ENCODE data around the gene GRID1. TPM values are rescaled to one million over a fixed set of nuclear protein-coding genes. Genes with fewer than 3 reads are reported as not detected.
"Not testable (repeated sequence)": the region's sequence is repeated elsewhere in the genome, so short reads cannot be mapped to it uniquely, and the experiment has no call there.

Gene GRID1
- total RNA-seq, 1 donor, result not detected

DNA sequence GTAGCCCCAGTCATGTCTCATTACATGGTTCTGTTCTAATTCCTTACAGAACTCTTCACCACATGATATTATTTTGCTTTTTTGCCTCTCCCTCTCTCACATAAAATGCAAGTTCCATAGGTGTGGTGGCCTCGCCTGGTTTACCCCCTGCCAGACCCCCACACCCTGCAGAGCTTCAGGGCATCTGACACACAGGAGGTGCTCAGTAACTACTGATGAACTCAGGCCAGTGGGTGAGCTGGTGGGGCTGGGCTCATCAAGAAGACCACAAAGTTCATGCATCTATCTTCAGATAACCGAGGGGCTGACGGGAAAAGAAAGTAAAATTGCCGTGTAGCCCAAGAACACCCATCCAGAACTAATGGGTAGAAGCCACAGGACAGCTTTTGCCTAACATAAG lies 253.1 kb downstream of the GRID1 start:
- DNase-seq (ENCODE audit: low read depth), result no peak
- H3K4me3 ChIP-seq (ENCODE audit: low read depth, low read length), result no peak overlapping the region
- TF ChIP-seq, protein P1, sequence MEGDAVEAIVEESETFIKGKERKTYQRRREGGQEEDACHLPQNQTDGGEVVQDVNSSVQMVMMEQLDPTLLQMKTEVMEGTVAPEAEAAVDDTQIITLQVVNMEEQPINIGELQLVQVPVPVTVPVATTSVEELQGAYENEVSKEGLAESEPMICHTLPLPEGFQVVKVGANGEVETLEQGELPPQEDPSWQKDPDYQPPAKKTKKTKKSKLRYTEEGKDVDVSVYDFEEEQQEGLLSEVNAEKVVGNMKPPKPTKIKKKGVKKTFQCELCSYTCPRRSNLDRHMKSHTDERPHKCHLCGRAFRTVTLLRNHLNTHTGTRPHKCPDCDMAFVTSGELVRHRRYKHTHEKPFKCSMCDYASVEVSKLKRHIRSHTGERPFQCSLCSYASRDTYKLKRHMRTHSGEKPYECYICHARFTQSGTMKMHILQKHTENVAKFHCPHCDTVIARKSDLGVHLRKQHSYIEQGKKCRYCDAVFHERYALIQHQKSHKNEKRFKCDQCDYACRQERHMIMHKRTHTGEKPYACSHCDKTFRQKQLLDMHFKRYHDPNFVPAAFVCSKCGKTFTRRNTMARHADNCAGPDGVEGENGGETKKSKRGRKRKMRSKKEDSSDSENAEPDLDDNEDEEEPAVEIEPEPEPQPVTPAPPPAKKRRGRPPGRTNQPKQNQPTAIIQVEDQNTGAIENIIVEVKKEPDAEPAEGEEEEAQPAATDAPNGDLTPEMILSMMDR (IDR thresholded peaks at IDR 0.05; ENCODE audit: insufficient read depth, low read length), result no peak

DNA sequence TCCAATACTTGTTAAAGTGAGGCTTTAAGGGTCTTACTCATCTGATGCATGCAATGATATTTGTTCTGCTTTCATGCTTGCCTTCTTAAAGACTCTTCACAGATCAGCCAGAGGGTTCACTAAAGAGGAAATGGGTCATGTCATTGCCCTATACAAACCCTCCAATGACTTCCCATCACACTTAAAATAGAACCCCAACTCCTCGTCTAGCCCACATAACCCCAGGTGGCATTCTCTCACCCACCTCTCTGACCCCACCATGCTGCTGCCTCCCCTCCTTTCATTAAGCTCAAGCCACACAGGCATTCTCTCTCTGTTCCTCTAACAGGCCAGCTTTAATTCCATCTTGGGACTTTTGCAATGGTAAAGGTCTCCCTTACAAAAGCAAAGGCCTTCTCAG lies 253.6 kb downstream of the GRID1 start:
- no peak overlapping the region for H3K4me3 ChIP-seq (ENCODE audit: low read depth, low read length)
- TF ChIP-seq, protein P1 (IDR thresholded peaks at IDR 0.05; ENCODE audit: insufficient read depth, low read length), result no peak
- DNase-seq (ENCODE audit: low read depth), result no peak

DNA sequence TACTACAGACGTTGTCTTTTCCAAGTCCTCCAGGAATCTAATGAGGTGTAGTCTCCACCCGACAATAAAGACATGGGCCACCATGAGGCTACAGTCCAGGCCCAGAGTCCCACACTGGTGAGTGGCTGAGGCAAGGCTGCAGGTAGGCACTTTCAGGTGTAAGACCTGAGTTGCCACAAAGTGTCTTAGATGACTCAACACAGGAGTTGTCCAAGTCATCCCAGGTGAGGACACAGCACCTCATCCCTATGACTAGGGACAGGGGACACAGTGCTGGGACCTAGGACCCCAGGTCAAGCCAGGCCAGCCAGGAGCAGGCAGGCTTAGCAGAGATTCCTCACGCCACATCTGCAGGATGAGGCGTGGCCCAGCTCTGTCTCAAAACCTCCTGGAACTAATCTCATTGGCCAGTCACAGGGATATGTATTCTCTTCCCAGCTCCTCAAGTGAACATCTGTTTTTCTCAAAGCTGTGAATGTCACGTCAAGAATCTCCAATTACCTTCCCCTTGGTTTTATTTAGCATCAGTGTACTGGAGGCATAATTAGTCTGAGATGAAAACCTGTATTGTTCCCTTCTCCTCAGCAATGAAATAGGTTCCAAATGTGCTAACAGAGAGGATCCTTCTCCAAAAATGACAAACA lies 254.6 kb downstream of the GRID1 start:
- H3K4me3 ChIP-seq (ENCODE audit: low read depth, low read length), result no peak overlapping the region
- TF ChIP-seq, protein P1 (IDR thresholded peaks at IDR 0.05; ENCODE audit: insufficient read depth, low read length), result no peak
- DNase-seq (ENCODE audit: low read depth), result no peak

DNA sequence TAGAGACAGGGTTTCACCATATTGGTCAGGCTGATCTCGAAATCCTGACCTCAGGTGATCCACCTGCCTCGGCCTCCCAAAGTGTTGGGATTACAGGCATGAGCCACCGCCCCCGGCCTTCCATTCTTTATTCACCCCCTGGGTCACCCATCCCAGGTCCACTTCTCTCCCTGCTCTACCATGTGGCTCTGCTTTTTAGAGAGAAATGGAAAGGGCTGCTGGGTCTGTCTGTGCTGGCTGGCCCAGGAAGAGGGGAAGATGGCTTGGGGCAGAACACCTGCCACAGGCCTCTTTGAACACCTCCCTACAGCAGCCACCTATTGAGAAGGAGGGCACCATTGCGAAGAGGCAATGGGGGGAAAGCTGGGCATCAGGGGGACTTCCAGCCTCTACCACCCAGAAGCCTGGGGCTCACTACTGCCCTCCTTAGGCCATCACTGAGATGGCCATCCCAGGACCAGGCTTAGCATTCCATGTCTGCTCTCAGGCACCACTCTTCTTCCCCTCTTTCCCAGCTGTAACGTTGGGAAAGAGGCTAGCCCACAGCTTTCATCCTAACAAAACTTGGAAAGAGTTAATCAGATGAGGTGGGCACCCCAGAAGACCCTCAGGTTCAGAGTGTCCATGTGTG lies 256.3 kb downstream of the GRID1 start:
- TF ChIP-seq, protein P1 (IDR thresholded peaks at IDR 0.05; ENCODE audit: insufficient read depth, low read length), result no peak
- no peak overlapping the region for H3K4me3 ChIP-seq (ENCODE audit: low read depth, low read length)
- DNase-seq (ENCODE audit: low read depth), result no peak

DNA sequence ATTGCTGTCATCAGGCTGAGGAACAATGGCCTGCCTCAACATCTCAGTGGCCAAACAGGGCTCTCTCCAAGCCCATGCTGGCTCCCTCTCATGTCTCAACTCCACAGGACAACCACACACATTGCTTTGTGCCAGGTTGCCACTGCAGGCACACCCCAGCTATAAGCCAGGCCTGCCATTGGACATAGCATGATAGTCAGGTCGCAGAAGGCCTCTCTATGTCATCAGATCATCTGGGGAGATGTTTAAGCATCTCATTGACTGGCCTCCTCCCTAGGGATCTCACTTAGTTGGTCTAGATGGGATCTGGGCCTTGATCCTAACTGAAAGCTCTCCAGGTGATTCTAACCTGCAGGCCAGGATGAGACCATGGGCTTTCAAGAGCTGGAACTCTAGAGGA lies 257.2 kb downstream of the GRID1 start:
- no peak overlapping the region for H3K4me3 ChIP-seq (ENCODE audit: low read depth, low read length)
- TF ChIP-seq, protein P1 (IDR thresholded peaks at IDR 0.05; ENCODE audit: insufficient read depth, low read length), result no peak
- no peak for DNase-seq (ENCODE audit: low read depth)

DNA sequence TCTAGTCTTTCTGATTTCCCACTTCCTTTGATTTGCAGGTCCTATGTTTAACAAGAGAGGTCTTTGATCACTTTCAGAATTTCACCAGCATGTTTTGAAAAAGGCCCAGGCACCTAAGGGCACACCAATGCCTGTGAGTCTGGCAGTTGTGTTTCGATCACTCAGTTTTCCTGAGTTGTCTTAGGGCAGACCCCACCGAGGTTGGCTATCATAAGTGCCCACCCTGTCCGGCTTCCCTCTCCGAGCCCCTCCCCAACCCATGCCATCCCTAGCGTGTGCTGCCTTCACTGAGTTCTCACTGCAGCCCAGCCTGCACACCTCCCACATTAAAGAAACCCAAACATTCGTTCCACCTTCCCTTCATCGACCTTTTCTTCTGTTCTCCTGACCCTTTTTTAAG lies 257.9 kb downstream of the GRID1 start:
- no peak for DNase-seq (ENCODE audit: low read depth)
- H3K4me3 ChIP-seq (ENCODE audit: low read depth, low read length), result no peak overlapping the region
- TF ChIP-seq, protein P1 (IDR thresholded peaks at IDR 0.05; ENCODE audit: insufficient read depth, low read length), result no peak

DNA sequence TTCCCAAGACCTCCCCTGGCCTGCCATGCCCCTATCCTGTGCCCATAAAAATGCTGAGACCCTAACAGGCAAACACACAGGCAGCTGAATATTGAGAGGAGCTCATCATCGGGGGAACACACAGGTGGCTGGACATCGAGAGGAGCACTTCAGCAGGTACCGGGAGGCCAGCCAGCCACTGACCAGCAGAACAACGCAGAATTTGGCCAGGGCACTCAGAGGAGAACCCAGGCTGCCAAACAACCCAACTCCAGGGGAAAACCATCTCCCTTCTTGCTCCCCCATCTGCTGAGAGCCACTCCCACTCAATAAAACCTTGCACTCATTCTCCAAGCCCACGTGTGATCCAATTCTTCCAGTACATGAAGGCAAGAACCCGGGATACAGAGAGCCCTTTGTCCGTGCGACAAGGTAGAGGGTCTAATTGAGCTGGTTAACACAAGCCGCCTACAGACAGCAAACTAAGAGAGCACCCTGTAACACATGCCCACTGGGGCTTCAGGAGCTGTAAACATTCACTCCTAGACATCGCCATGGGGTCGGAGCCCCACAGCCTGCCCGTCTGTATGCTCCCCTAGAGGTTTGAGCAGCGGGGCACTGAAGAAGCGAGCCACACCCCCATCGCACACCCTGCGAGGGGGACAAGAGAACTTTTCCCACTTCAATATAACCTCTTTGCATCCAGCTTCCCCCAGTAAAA lies 258.8 kb downstream of the GRID1 start:
- DNase-seq (ENCODE audit: low read depth); H3K4me3 ChIP-seq (ENCODE audit: low read depth, low read length): not testable (repeated sequence)

All from fibroblast of the aortic adventitia (primary cell).